GM12878 (cell line): ENCODE measurements around the gene NSMCE4A. TPM values are rescaled to one million over a fixed set of nuclear protein-coding genes. Genes with fewer than 3 reads are reported as not detected.

Source experiments
- ATAC-seq: fragments of 200-7000 bp; cut with Tn5 transposase; 3 replicates; pipeline ENCODE4 v1.9.1; 2020; ENCODE audit warnings: mild to moderate bottlenecking, moderate library complexity
- BruUV-seq: library from RNA; stranded (reverse); fragments of 400-500 nt; replicated peaks from 2 replicates; lab custom pipeline; 2021; lab: Mats Ljungman, UMichigan
- CTCF ChIA-PET: fragments of 300-600 bp; sonication (Branson Sonifier 250); formaldehyde crosslinking; extraction: SDS; loops from one replicate; lab custom pipeline; 2021; ENCODE audit warnings: inconsistent platforms; lab: Yijun Ruan, JAX
- POLR2A ChIA-PET: fragments of 350-600 bp; formaldehyde crosslinking; extraction: SDS; loops from one replicate; lab custom pipeline; 2021; ENCODE audit warnings: inconsistent platforms; lab: Charles Lee
- RAD21 ChIA-PET: fragments of 300-600 bp; sonication (Branson Sonifier 250); formaldehyde crosslinking; loops from one replicate; lab custom pipeline; 2023; ENCODE audit warnings: antibody characterized with exemption; ENCODE audit not compliant: unreplicated experiment; lab: Charles Lee
- SMC1A ChIA-PET: fragments of 300-600 bp; sonication (Branson Sonifier 250); formaldehyde crosslinking; loops from one replicate; lab custom pipeline; 2023; ENCODE audit not compliant: unreplicated experiment, uncharacterized antibody; lab: Charles Lee
- DNase-seq: peaks from one replicate; pipeline ENCODE4 v3.0.0-alpha.2; 2011; ENCODE audit warnings: low read depth, low spot score
- FAIRE-seq: peaks from 3 replicates; lab custom pipeline; 2011; peaks lifted over from hg19 to GRCh38; lab: Jason Lieb, UNC
- H2AFZ ChIP-seq: 2 replicates; pipeline ENCODE4 v1.6.0; 2011; ENCODE audit warnings: low read depth, low read length, control low read depth; ENCODE audit not compliant: control insufficient read depth
- H3K27ac ChIP-seq: 2 replicates; pipeline ENCODE4 v1.5.1; 2011; ENCODE audit warnings: control low read depth; ENCODE audit not compliant: control insufficient read depth, insufficient read depth
- H3K27me3 ChIP-seq, 2 experiments: replicated peaks in 1 of 2; 2 replicates each; pipeline versions ENCODE4 v1.6.0 to v1.6.1; 2011; ENCODE audit warnings: low read length in 1 of 2; ENCODE audit not compliant: control insufficient read depth in 2 of 2, insufficient read depth in 2 of 2
- H3K36me3 ChIP-seq, 2 experiments: 2 replicates each; pipeline ENCODE4 v1.5.1; 2011; ENCODE audit warnings: low read length in 1 of 2; ENCODE audit not compliant: control insufficient read depth in 2 of 2, insufficient read depth in 2 of 2
- H3K4me1 ChIP-seq: 2 replicates; pipeline ENCODE4 v1.6.1; 2011; ENCODE audit warnings: mild to moderate bottlenecking, low read length, moderate library complexity, mixed read lengths; ENCODE audit not compliant: control insufficient read depth, insufficient read depth
- H3K4me2 ChIP-seq: 2 replicates; pipeline ENCODE4 v1.6.0; 2011; ENCODE audit warnings: control low read depth; ENCODE audit not compliant: control insufficient read depth, insufficient read depth
- H3K4me3 ChIP-seq: fragments of 200-600 bp; sonication (generic); 2 replicates; pipeline ENCODE4 v1.5.1; 2016
- H3K79me2 ChIP-seq: 2 replicates; pipeline ENCODE4 v1.6.0; 2011; ENCODE audit warnings: low read length; ENCODE audit not compliant: control insufficient read depth, insufficient read depth
- H3K9ac ChIP-seq: 2 replicates; pipeline ENCODE4 v1.8.0; 2011; ENCODE audit warnings: low read length, control low read depth, mixed read lengths; ENCODE audit not compliant: control insufficient read depth, insufficient read depth
- H3K9me3 ChIP-seq: replicated peaks from 3 replicates; pipeline ENCODE4 v1.5.1; 2011; ENCODE audit warnings: mild to moderate bottlenecking, low read length; ENCODE audit not compliant: control insufficient read depth, insufficient read depth
- H4K20me1 ChIP-seq: 2 replicates; pipeline ENCODE4 v1.6.0; 2011; ENCODE audit not compliant: control insufficient read depth, insufficient read depth
- ASH2L ChIP-seq: fragments of 300-600, 200-600 bp; sonication (generic); IDR thresholded peaks from 2 replicates; pipeline ENCODE4 v1.6.1; 2017; ENCODE audit warnings: low read depth, mild to moderate bottlenecking, borderline replicate concordance
- BCL11A ChIP-seq: IDR thresholded peaks from 2 replicates; pipeline ENCODE4 v1.6.1; 2011; ENCODE audit warnings: low read depth, low read length
- BRCA1 ChIP-seq: IDR thresholded peaks from 2 replicates; pipeline ENCODE4 v1.6.1; 2011; ENCODE audit warnings: low read depth, low read length, improper control_type of control experiment
- CREM ChIP-seq: IDR thresholded peaks from 2 replicates; pipeline ENCODE4 v1.6.1; 2014; ENCODE audit warnings: antibody characterized with exemption, low read depth
- HDAC6 ChIP-seq: fragments of 200-600 bp; sonication (generic); IDR thresholded peaks from one replicate; pipeline ENCODE4 v1.8.0; 2017; ENCODE audit warnings: antibody characterized with exemption; ENCODE audit not compliant: unreplicated experiment
- HDGF ChIP-seq: fragments of 450-650 bp; IDR thresholded peaks from 2 replicates; pipeline ENCODE4 v1.6.1; 2016; ENCODE audit warnings: antibody characterized with exemption
- LARP7 ChIP-seq: fragments of 450-650 bp; IDR thresholded peaks from 2 replicates; pipeline ENCODE4 v1.6.1; 2017; ENCODE audit warnings: mild to moderate bottlenecking
- RB1 ChIP-seq: fragments of 450-650 bp; formaldehyde crosslinking; IDR thresholded peaks from 2 replicates; pipeline ENCODE4 v1.6.1; 2017; ENCODE audit warnings: mild to moderate bottlenecking, borderline replicate concordance
- RELA ChIP-seq: fragments of 450-650 bp; IDR thresholded peaks from 2 replicates; pipeline ENCODE4 v1.8.0; 2014; ENCODE audit warnings: borderline replicate concordance; ENCODE audit not compliant: partially characterized antibody
- SUPT20H ChIP-seq: IDR thresholded peaks from 2 replicates; pipeline ENCODE4 v1.6.1; 2011; ENCODE audit warnings: low read depth, mild to moderate bottlenecking, low read length, moderate library complexity, borderline replicate concordance; ENCODE audit not compliant: control insufficient read depth
- SUZ12 ChIP-seq: fragments of 200-600 bp; sonication (generic); IDR thresholded peaks from one replicate; pipeline ENCODE4 v1.6.1; 2018; ENCODE audit warnings: antibody characterized with exemption, mild to moderate bottlenecking; ENCODE audit not compliant: unreplicated experiment
- USF1 ChIP-seq: IDR thresholded peaks from 2 replicates; pipeline ENCODE4 v1.6.1; 2011; ENCODE audit warnings: borderline replicate concordance, low read depth, mild to moderate bottlenecking, moderate library complexity, mixed read lengths, low read length; ENCODE audit not compliant: insufficient read depth; ENCODE audit errors: extremely low read length
- ZBED1 ChIP-seq: IDR thresholded peaks from 2 replicates; pipeline ENCODE4 v1.6.1; 2016; ENCODE audit warnings: borderline replicate concordance
- WGBS: methylation state at CpG from one replicate; pipeline ENCODE4 v1.1.6; 2016; ENCODE audit warnings: low lambda C conversion rate; ENCODE audit not compliant: insufficient replicate concordance, insufficient coverage; ENCODE audit errors: missing lambda C conversion rate; 5-methylcytosine and 5-hydroxymethylcytosine counted together
- in situ Hi-C: fragments of 300-500 bp; cut with MboI; formaldehyde crosslinking; loops from 9 replicates; pipeline ENCODE4 v1.14.3; 2018; ENCODE audit warnings: mixed read lengths
- intact Hi-C: fragments of 100-400 bp; cut with micrococcal nuclease; formaldehyde crosslinking; loops from one replicate; pipeline ENCODE4 v1.14.2; 2022; ENCODE audit not compliant: unreplicated experiment
- polyA plus RNA-seq, 11 experiments: library from polyadenylated mRNA; depleted of rRNA in 4 of 11; unstranded in 6 of 11; stranded (reverse) in 5 of 11; fragments of >200 nt; fragmentation: Nextera tagmentation in 4 of 11; fragmentation: Illumina TruSeq in 1 of 11; extraction: Ambion mirVana in 4 of 11; extraction: Trizol in 1 of 11; gene quantifications; 1 replicate in 1 of 11; 2 replicates in 10 of 11; pipeline versions ENCODE4 v1.2.1 to v1.2.3, GENCODE V29; 2011 to 2016; ENCODE audit warnings: inconsistent platforms in 2 of 11, missing spikeins in 2 of 11, low read depth in 1 of 11
- total RNA-seq, 4 experiments: library from RNA; depleted of rRNA in 3 of 4; stranded (reverse); fragments of >200 nt in 3 of 4; fragmentation: Illumina TruSeq in 1 of 4; extraction: Trizol in 1 of 4; gene quantifications; 2 replicates each; pipeline versions ENCODE4 v1.2.1 to v1.2.3, GENCODE V29; 2013 to 2021
- TF ChIP-seq, protein P1 (sequence below): IDR thresholded peaks from 2 replicates; pipeline ENCODE4 v1.6.1; 2011; ENCODE audit warnings: low read depth, mild to moderate bottlenecking, low read length, moderate library complexity, borderline replicate concordance; ENCODE audit errors: extremely low read depth
- TF ChIP-seq, protein P2 (sequence below): fragments of 150-350 bp; IDR thresholded peaks from 2 replicates; pipeline ENCODE4 v1.6.1; 2016; ENCODE audit warnings: low read depth, low read length
- TF ChIP-seq, protein P3 (sequence below): fragments of 450-650 bp; IDR thresholded peaks from 2 replicates; pipeline ENCODE4 v1.6.1; 2016; ENCODE audit warnings: mild to moderate bottlenecking, moderate library complexity, borderline replicate concordance

Gene NSMCE4A
- total and polyA plus RNA-seq, 10 of the 15 experiments (the other 5 are each of a cell fraction or from before 2014, with no cell fraction given) = 14.2 to 105 (median 76.1) TPM

DNA sequence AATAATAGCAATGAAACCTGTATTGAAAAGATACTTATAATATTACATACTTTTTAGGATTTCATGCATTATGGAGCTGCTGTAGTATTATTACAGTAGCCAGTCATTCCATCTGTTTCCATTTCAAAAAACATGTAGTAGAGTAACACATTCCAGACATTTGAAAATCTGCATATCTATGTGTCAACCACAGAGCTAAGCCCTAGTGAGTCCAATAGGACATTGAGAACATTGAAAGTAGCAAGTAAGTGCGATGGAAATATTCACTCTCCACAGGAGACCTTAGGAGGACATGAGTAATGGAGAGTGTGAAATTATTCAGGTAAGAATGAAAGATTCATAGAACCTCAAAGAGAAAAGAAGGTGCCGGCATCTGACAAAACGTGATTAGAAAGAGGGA lies 15.3 kb downstream of the NSMCE4A start:
- POLR2A ChIA-PET = no interaction called here
- RAD21 ChIA-PET = no interaction called here
- Histone ChIP-seq H3K79me2 (no peaks in the 10 kb centered on the region), H3K4me2 (no peak overlapping the region), H3K36me3 (peaks cover 3 to 14% of the 10 kb centered on the region in 2 experiments; a peak in 3 of 4 replicates), H3K9me3 (no peaks in the 10 kb centered on the region), H4K20me1 (no peaks in the 10 kb centered on the region), H3K27ac (no peak overlapping the region), H3K9ac (no peak overlapping the region), H2AFZ (no peak overlapping the region), H3K27me3 (no peaks in the 10 kb centered on the region), H3K4me3 (no peak overlapping the region), H3K4me1 (no peaks in the 10 kb centered on the region)
- intact Hi-C loops = no loop called here
- FAIRE-seq (no peak), ATAC-seq (no peak), DNase-seq (no peak)
- SMC1A ChIA-PET = no interaction called here
- 69% methylated on average over 3 of the region's 3 CpGs for WGBS
- in situ Hi-C loops = no loop called here
- BruUV-seq = no TSS peak
- CTCF ChIA-PET = no interaction called here
- TF ChIP-seq ASH2L (no peak), HDGF (no peak), SUZ12 (no peak), ZBED1 (no peak), SUPT20H (no peak), HDAC6 (no peak), RB1 (no peak), USF1 (no peak), BCL11A (no peak), BRCA1 (no peak), RELA (no peak), CREM (no peak), LARP7 (no peak)
- TF ChIP-seq, protein P1, sequence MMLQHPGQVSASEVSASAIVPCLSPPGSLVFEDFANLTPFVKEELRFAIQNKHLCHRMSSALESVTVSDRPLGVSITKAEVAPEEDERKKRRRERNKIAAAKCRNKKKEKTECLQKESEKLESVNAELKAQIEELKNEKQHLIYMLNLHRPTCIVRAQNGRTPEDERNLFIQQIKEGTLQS = no peak
- TF ChIP-seq, protein P2, sequence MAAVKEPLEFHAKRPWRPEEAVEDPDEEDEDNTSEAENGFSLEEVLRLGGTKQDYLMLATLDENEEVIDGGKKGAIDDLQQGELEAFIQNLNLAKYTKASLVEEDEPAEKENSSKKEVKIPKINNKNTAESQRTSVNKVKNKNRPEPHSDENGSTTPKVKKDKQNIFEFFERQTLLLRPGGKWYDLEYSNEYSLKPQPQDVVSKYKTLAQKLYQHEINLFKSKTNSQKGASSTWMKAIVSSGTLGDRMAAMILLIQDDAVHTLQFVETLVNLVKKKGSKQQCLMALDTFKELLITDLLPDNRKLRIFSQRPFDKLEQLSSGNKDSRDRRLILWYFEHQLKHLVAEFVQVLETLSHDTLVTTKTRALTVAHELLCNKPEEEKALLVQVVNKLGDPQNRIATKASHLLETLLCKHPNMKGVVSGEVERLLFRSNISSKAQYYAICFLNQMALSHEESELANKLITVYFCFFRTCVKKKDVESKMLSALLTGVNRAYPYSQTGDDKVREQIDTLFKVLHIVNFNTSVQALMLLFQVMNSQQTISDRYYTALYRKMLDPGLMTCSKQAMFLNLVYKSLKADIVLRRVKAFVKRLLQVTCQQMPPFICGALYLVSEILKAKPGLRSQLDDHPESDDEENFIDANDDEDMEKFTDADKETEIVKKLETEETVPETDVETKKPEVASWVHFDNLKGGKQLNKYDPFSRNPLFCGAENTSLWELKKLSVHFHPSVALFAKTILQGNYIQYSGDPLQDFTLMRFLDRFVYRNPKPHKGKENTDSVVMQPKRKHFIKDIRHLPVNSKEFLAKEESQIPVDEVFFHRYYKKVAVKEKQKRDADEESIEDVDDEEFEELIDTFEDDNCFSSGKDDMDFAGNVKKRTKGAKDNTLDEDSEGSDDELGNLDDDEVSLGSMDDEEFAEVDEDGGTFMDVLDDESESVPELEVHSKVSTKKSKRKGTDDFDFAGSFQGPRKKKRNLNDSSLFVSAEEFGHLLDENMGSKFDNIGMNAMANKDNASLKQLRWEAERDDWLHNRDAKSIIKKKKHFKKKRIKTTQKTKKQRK = no peak
- TF ChIP-seq, protein P3, sequence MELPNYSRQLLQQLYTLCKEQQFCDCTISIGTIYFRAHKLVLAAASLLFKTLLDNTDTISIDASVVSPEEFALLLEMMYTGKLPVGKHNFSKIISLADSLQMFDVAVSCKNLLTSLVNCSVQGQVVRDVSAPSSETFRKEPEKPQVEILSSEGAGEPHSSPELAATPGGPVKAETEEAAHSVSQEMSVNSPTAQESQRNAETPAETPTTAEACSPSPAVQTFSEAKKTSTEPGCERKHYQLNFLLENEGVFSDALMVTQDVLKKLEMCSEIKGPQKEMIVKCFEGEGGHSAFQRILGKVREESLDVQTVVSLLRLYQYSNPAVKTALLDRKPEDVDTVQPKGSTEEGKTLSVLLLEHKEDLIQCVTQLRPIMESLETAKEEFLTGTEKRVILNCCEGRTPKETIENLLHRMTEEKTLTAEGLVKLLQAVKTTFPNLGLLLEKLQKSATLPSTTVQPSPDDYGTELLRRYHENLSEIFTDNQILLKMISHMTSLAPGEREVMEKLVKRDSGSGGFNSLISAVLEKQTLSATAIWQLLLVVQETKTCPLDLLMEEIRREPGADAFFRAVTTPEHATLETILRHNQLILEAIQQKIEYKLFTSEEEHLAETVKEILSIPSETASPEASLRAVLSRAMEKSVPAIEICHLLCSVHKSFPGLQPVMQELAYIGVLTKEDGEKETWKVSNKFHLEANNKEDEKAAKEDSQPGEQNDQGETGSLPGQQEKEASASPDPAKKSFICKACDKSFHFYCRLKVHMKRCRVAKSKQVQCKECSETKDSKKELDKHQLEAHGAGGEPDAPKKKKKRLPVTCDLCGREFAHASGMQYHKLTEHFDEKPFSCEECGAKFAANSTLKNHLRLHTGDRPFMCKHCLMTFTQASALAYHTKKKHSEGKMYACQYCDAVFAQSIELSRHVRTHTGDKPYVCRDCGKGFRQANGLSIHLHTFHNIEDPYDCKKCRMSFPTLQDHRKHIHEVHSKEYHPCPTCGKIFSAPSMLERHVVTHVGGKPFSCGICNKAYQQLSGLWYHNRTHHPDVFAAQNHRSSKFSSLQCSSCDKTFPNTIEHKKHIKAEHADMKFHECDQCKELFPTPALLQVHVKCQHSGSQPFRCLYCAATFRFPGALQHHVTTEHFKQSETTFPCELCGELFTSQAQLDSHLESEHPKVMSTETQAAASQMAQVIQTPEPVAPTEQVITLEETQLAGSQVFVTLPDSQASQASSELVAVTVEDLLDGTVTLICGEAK = no peak
